Subcutaneous adipose tissue (tissue), 4 donors: ENCODE measurements around the gene AURKAIP1. TPM values are rescaled to one million over a fixed set of nuclear protein-coding genes. Genes with fewer than 3 reads are reported as not detected.

ENCODE experiments used
- CTCF ChIP-seq: fragments of 450-650 bp; IDR thresholded peaks from one replicate; pipeline ENCODE4 v1.5.1; 2016; ENCODE audit warnings: low read depth, mild to moderate bottlenecking, control low read depth, antibody characterized with exemption, moderate library complexity
- total RNA-seq, 4 donors: library from RNA; depleted of rRNA; stranded (reverse); fragments of >200 nt; gene quantifications; one replicate each; pipeline ENCODE4 v1.1.0, GENCODE V29; 2016

AURKAIP1 gene
- total RNA-seq, 4 donors from 2014 or later, result 53.6 to 153 (median 83.5) TPM

- TF ChIP-seq CTCF, result no peak
Measured at GRCh38 chr1:1327291-1327690, 47.7 kb downstream of the AURKAIP1 start.

GRCh38 chr1:1326075-1326605, 48.9 kb downstream of the AURKAIP1 start:
- no peak for TF ChIP-seq CTCF

- TF ChIP-seq CTCF, result no peak
Measured at GRCh38 chr1:1325288-1326074, 49.5 kb downstream of the AURKAIP1 start.

- no peak for TF ChIP-seq CTCF
Measured at GRCh38 chr1:1324524-1325287, 50.3 kb downstream of the AURKAIP1 start, which contains the start of the genes CPTP and INTS11. CPTP (plus strand) TSS chr1:1324802; CDS start chr1:1326911, 2,109 bp downstream. INTS11 (minus strand) TSS chr1:1324660; CDS start chr1:1324608, 52 bp downstream.

GRCh38 chr1:1324084-1324523, 50.9 kb downstream of the AURKAIP1 start:
- TF ChIP-seq CTCF, result no peak

Other genes with a start within 250 kb of the AURKAIP1 start
- gene TTLL10, start 201.3 kb downstream of the AURKAIP1 start, total RNA-seq, result under 1 TPM in 1 of 4 donors, not detected in 3; 0.19 TPM
- gene TNFRSF18, start 168.6 kb downstream of the AURKAIP1 start, total RNA-seq, result 1 to 10 TPM in 1 of 4 donors, under 1 TPM in 1, not detected in 2; 0.44 to 2.6 TPM
- 1 to 10 TPM in 2 of 4 donors, under 1 TPM in 1, not detected in 1; 0.68 to 4.7 (median 1.6) TPM for gene TNFRSF4, start 161.1 kb downstream of the AURKAIP1 start, total RNA-seq
- gene SDF4, start 143.2 kb downstream of the AURKAIP1 start, total RNA-seq, result 100 to 1,000 TPM in 2 of 4 donors, 10 to 100 TPM in 2; 42.6 to 143 (median 87.8) TPM
- 10 to 100 TPM in 1 of 4 donors, 1 to 10 TPM in 3; 7.2 to 13.9 (median 7.8) TPM for gene B3GALT6, start 143.0 kb downstream of the AURKAIP1 start, total RNA-seq
- 1 to 10 TPM in 3 of 4 donors, not detected in 1; 1.1 to 2.3 (median 1.4) TPM for gene C1QTNF12, start 128.5 kb downstream of the AURKAIP1 start, total RNA-seq
- gene UBE2J2, start 101.4 kb downstream of the AURKAIP1 start, total RNA-seq, result 10 to 100 TPM; 20.1 to 35.4 (median 33.5) TPM
- gene SCNN1D, start 94.8 kb downstream of the AURKAIP1 start, total RNA-seq, result 1 to 10 TPM in 3 of 4 donors, under 1 TPM in 1; 0.82 to 4.1 (median 1.5) TPM
- gene ACAP3, start 67.3 kb downstream of the AURKAIP1 start, total RNA-seq, result 10 to 100 TPM; 13.4 to 43.3 (median 18.8) TPM
- 10 to 100 TPM in 3 of 4 donors, 1 to 10 TPM in 1; 7.2 to 12.9 (median 10.9) TPM for gene PUSL1, start 66.6 kb downstream of the AURKAIP1 start, total RNA-seq
- 100 to 1,000 TPM in 1 of 4 donors, 10 to 100 TPM in 3; 50.5 to 122 (median 60.6) TPM for gene INTS11, start 50.5 kb downstream of the AURKAIP1 start, total RNA-seq
- 10 to 100 TPM in 1 of 4 donors, 1 to 10 TPM in 3; 4.9 to 33.0 (median 9.4) TPM for gene CPTP, start 50.4 kb downstream of the AURKAIP1 start, total RNA-seq
- gene TAS1R3, start 43.9 kb downstream of the AURKAIP1 start, total RNA-seq, result under 1 TPM in 2 of 4 donors, not detected in 2; 0.22 to 0.75 TPM
- 10 to 100 TPM; 26.2 to 80.3 (median 39.5) TPM for gene DVL1, start 25.8 kb downstream of the AURKAIP1 start, total RNA-seq
- gene MXRA8, start 16.7 kb downstream of the AURKAIP1 start, total RNA-seq, result 100 to 1,000 TPM in 3 of 4 donors, 10 to 100 TPM in 1; 48.8 to 226 (median 163) TPM
- 100 to 1,000 TPM; 146 to 268 (median 194) TPM for gene CCNL2, start 24.1 kb upstream of the AURKAIP1 start, total RNA-seq
- gene MRPL20, start 32.1 kb upstream of the AURKAIP1 start, total RNA-seq, result 100 to 1,000 TPM in 3 of 4 donors, 10 to 100 TPM in 1; 87.9 to 222 (median 116) TPM
- 10 to 100 TPM in 2 of 4 donors, 1 to 10 TPM in 2; 4.1 to 15.4 (median 8.7) TPM for gene ANKRD65, start 46.1 kb upstream of the AURKAIP1 start, total RNA-seq
- 10 to 100 TPM in 2 of 4 donors, 1 to 10 TPM in 2; 6.0 to 21.3 (median 10.3) TPM for gene VWA1, start 60.5 kb upstream of the AURKAIP1 start, total RNA-seq
- under 1 TPM in 1 of 4 donors, not detected in 3; 0.19 TPM for gene ATAD3C, start 74.5 kb upstream of the AURKAIP1 start, total RNA-seq
- gene ATAD3B, start 96.6 kb upstream of the AURKAIP1 start, total RNA-seq, result 10 to 100 TPM in 2 of 4 donors, 1 to 10 TPM in 2; 5.4 to 23.6 (median 11.2) TPM
- gene ATAD3A, start 137.0 kb upstream of the AURKAIP1 start, total RNA-seq, result 10 to 100 TPM in 3 of 4 donors, 1 to 10 TPM in 1; 9.3 to 22.6 (median 12.9) TPM
- 1 to 10 TPM in 3 of 4 donors, not detected in 1; 1.3 to 5.1 (median 3.2) TPM for gene TMEM240, start 165.4 kb upstream of the AURKAIP1 start, total RNA-seq
- gene SSU72, start 199.7 kb upstream of the AURKAIP1 start, total RNA-seq, result 100 to 1,000 TPM in 2 of 4 donors, 10 to 100 TPM in 2; 76.0 to 138 (median 110) TPM
- 1 to 10 TPM in 1 of 4 donors, under 1 TPM in 1, not detected in 2; 0.22 to 1.4 TPM for gene FNDC10, start 224.9 kb upstream of the AURKAIP1 start, total RNA-seq
- gene MIB2, start 240.3 kb upstream of the AURKAIP1 start, total RNA-seq, result 10 to 100 TPM; 18.8 to 64.4 (median 27.4) TPM